ENCODE data around the gene GBX1.

- TF ChIP-seq CTCF (IDR thresholded peaks at IDR 0.05) (no peak), POLR2A (IDR thresholded peaks at IDR 0.05) (no peak)
These were observed 40.9 kb upstream of the GBX1 start for GRCh38 chr7:151208253-151208862.

Data from heart left ventricle (tissue), 13 donors.